ENCODE results near the gene LGALS4. TPM values are rescaled to one million over a fixed set of nuclear protein-coding genes. Genes with fewer than 3 reads are reported as not detected.
"Not testable (repeated sequence)": the region's sequence is repeated elsewhere in the genome, so short reads cannot be mapped to it uniquely, and the experiment has no call there.

Gene LGALS4
- total RNA-seq, 2 experiments from 2014 or later = not detected

GRCh38 chr19:38769635-38770211 is 43.0 kb downstream of the LGALS4 start:
- DNase-seq = peak; percentile 91
- Mint-ChIP-seq H3K36me3 (ENCODE audit: low read depth) (no peaks in the 10 kb centered on the region), H3K27ac (no peak overlapping the region), H3K27me3 (ENCODE audit: low read depth) (no peaks in the 10 kb centered on the region), H3K4me1 (ENCODE audit: low read depth) (peaks cover 6% of the 10 kb centered on the region), H3K4me3 (peak overlapping the region; percentile 47), H3K9me3 (no peaks in the 10 kb centered on the region)
- CTCF ChIA-PET = interaction anchor here (0.6 to 1.6 kb wide), 8 partner anchors 23 to 955 kb away, joined by 3 to 5 read pairs (median 4); no protein-coding TSS in a partner anchor
- intact Hi-C loops (cut with micrococcal nuclease) = loop anchor here (2.0 kb wide), 1 partner anchor 61 kb away; the partner anchor contains the start of gene ECH1

- intact Hi-C loops (cut with micrococcal nuclease) = no loop called here
- Mint-ChIP-seq H3K4me3 (no peak overlapping the region), H3K4me1 (ENCODE audit: low read depth) (peaks cover 6% of the 10 kb centered on the region), H3K27ac (no peak overlapping the region), H3K36me3 (ENCODE audit: low read depth) (no peaks in the 10 kb centered on the region), H3K9me3 (no peaks in the 10 kb centered on the region), H3K27me3 (ENCODE audit: low read depth) (no peaks in the 10 kb centered on the region)
- no peak for DNase-seq
- CTCF ChIA-PET = no interaction called here
Measured at GRCh38 chr19:38766276-38767047, 46.3 kb downstream of the LGALS4 start.

- H3K9me3 Mint-ChIP-seq = no peaks in the 10 kb centered on the region
- no peak for DNase-seq
- H3K36me3 Mint-ChIP-seq (ENCODE audit: low read depth) = no peaks in the 10 kb centered on the region
- no peak overlapping the region for H3K4me3 Mint-ChIP-seq
- no peak overlapping the region for H3K27ac Mint-ChIP-seq
- no peaks in the 10 kb centered on the region for H3K27me3 Mint-ChIP-seq (ENCODE audit: low read depth)
- intact Hi-C loops (cut with micrococcal nuclease) = no loop called here
- CTCF ChIA-PET = no interaction called here
- H3K4me1 Mint-ChIP-seq (ENCODE audit: low read depth) = peaks cover 6% of the 10 kb centered on the region
Measured at GRCh38 chr19:38765214-38765613, 47.5 kb downstream of the LGALS4 start.

GRCh38 chr19:38763795-38764220 is 48.9 kb downstream of the LGALS4 start:
- CTCF ChIA-PET = no interaction called here
- no peak overlapping the region for H3K27ac Mint-ChIP-seq
- H3K27me3 Mint-ChIP-seq (ENCODE audit: low read depth) = no peaks in the 10 kb centered on the region
- H3K36me3 Mint-ChIP-seq (ENCODE audit: low read depth) = no peaks in the 10 kb centered on the region
- H3K4me3 Mint-ChIP-seq = no peak overlapping the region
- intact Hi-C loops (cut with micrococcal nuclease) = no loop called here
- no peak for DNase-seq
- H3K9me3 Mint-ChIP-seq = no peaks in the 10 kb centered on the region
- H3K4me1 Mint-ChIP-seq (ENCODE audit: low read depth) = no peaks in the 10 kb centered on the region

- H3K4me1 Mint-ChIP-seq (ENCODE audit: low read depth); H3K36me3 Mint-ChIP-seq (ENCODE audit: low read depth); CTCF ChIA-PET: not testable (repeated sequence)
Measured at GRCh38 chr19:38761884-38762389, 50.8 kb downstream of the LGALS4 start.

GRCh38 chr19:38760805-38761517 is 51.8 kb downstream of the LGALS4 start:
- H3K9me3 Mint-ChIP-seq; H3K4me3 Mint-ChIP-seq; H3K27me3 Mint-ChIP-seq (ENCODE audit: low read depth); H3K27ac Mint-ChIP-seq; intact Hi-C loops (cut with micrococcal nuclease); DNase-seq; H3K4me1 Mint-ChIP-seq (ENCODE audit: low read depth); H3K36me3 Mint-ChIP-seq (ENCODE audit: low read depth): not testable (repeated sequence)
- CTCF ChIA-PET = interaction anchor here (0.6 kb wide), 1 partner anchor 1538 kb away, joined by 3 read pairs; no protein-coding TSS in a partner anchor

More at GRCh38 chr19:38761884-38762389, 50.8 kb downstream of the LGALS4 start:
- H3K4me3 Mint-ChIP-seq; H3K27me3 Mint-ChIP-seq (ENCODE audit: low read depth); H3K27ac Mint-ChIP-seq; DNase-seq; intact Hi-C loops (cut with micrococcal nuclease); H3K9me3 Mint-ChIP-seq: not testable (repeated sequence)

- intact Hi-C loops (cut with micrococcal nuclease) = no loop called here
- CTCF ChIA-PET = no interaction called here
- no peaks in the 10 kb centered on the region for H3K4me1 Mint-ChIP-seq (ENCODE audit: low read depth)
- H3K27me3 Mint-ChIP-seq (ENCODE audit: low read depth) = no peaks in the 10 kb centered on the region
- no peak overlapping the region for H3K27ac Mint-ChIP-seq
- no peaks in the 10 kb centered on the region for H3K9me3 Mint-ChIP-seq
- no peak for DNase-seq
- H3K36me3 Mint-ChIP-seq (ENCODE audit: low read depth) = no peaks in the 10 kb centered on the region
- no peak overlapping the region for H3K4me3 Mint-ChIP-seq
Measured at GRCh38 chr19:38759590-38760003, 53.1 kb downstream of the LGALS4 start.

GRCh38 chr19:38754196-38754595 is 58.5 kb downstream of the LGALS4 start:
- H3K27ac Mint-ChIP-seq; H3K4me3 Mint-ChIP-seq; H3K9me3 Mint-ChIP-seq; H3K36me3 Mint-ChIP-seq (ENCODE audit: low read depth); DNase-seq; H3K27me3 Mint-ChIP-seq (ENCODE audit: low read depth); CTCF ChIA-PET; intact Hi-C loops (cut with micrococcal nuclease); H3K4me1 Mint-ChIP-seq (ENCODE audit: low read depth): not testable (repeated sequence)

GRCh38 chr19:38753783-38754182 is 59.0 kb downstream of the LGALS4 start:
- intact Hi-C loops (cut with micrococcal nuclease); H3K4me1 Mint-ChIP-seq (ENCODE audit: low read depth); H3K4me3 Mint-ChIP-seq; H3K9me3 Mint-ChIP-seq; H3K36me3 Mint-ChIP-seq (ENCODE audit: low read depth); H3K27me3 Mint-ChIP-seq (ENCODE audit: low read depth); DNase-seq; H3K27ac Mint-ChIP-seq; CTCF ChIA-PET: not testable (repeated sequence)

Other genes with a start within 250 kb of the LGALS4 start
- gene MAP4K1, start 195.0 kb downstream of the LGALS4 start, total RNA-seq = 100 to 1,000 TPM; 135 to 148 TPM
- 100 to 1,000 TPM; 299 to 324 TPM for gene EIF3K, start 193.8 kb downstream of the LGALS4 start, total RNA-seq
- gene ACTN4, start 165.3 kb downstream of the LGALS4 start, total RNA-seq = 100 to 1,000 TPM; 117 to 119 TPM
- gene CAPN12, start 68.5 kb downstream of the LGALS4 start, total RNA-seq = 1 to 10 TPM; 1.9 to 2.2 TPM
- not detected for gene LGALS7, start 39.4 kb downstream of the LGALS4 start, total RNA-seq
- not detected for gene LGALS7B, start 23.7 kb downstream of the LGALS4 start, total RNA-seq
- gene ECH1, start 18.8 kb upstream of the LGALS4 start, total RNA-seq = 100 to 1,000 TPM; 137 to 145 TPM
- gene HNRNPL, start 37.0 kb upstream of the LGALS4 start, total RNA-seq = 100 to 1,000 TPM; 777 to 829 TPM
- gene RINL, start 65.3 kb upstream of the LGALS4 start, total RNA-seq = 100 to 1,000 TPM; 107 to 117 TPM
- gene SIRT2, start 86.7 kb upstream of the LGALS4 start, total RNA-seq = 10 to 100 TPM; 18.2 to 19.6 TPM
- 10 to 100 TPM; 47.2 to 52.7 TPM for gene NFKBIB, start 87.0 kb upstream of the LGALS4 start, total RNA-seq
- gene CCER2, start 99.2 kb upstream of the LGALS4 start, total RNA-seq = under 1 TPM; 0.26 to 0.44 TPM
- 10 to 100 TPM; 43.6 to 52.6 TPM for gene SARS2, start 117.8 kb upstream of the LGALS4 start, total RNA-seq
- gene MRPS12, start 118.0 kb upstream of the LGALS4 start, total RNA-seq = 10 to 100 TPM; 49.0 to 56.0 TPM
- gene FBXO17, start 162.8 kb upstream of the LGALS4 start, total RNA-seq = under 1 TPM in 1 of 2 experiments, not detected in 1; 0.07 TPM
- 1 to 10 TPM; 1.0 to 1.8 TPM for gene FBXO27, start 219.6 kb upstream of the LGALS4 start, total RNA-seq

All from activated naive CD4-positive, alpha-beta T cell treated with anti-CD3 and anti-CD28 coated beads for 36 hours (primary cell).